Ishikawa (cell line): ENCODE results near the gene TMEM41B.

Experiments
- CEBPB ChIP-seq: IDR thresholded peaks from 2 replicates; pipeline ENCODE4 v1.6.1; 2012
- EGR1 ChIP-seq: IDR thresholded peaks from 2 replicates; pipeline ENCODE4 v1.6.1; 2012
- EP300 ChIP-seq: IDR thresholded peaks from 2 replicates; pipeline ENCODE4 v1.6.1; 2012; ENCODE audit warnings: borderline replicate concordance
- FOXM1 ChIP-seq: IDR thresholded peaks from 2 replicates; pipeline ENCODE4 v1.6.1; 2012; ENCODE audit warnings: low read depth, borderline replicate concordance
- NFIC ChIP-seq: IDR thresholded peaks from 2 replicates; pipeline ENCODE4 v1.6.1; 2012
- RAD21 ChIP-seq: IDR thresholded peaks from 2 replicates; pipeline ENCODE4 v1.6.1; 2012; ENCODE audit warnings: low read depth
- TAF1 ChIP-seq: IDR thresholded peaks from 2 replicates; pipeline ENCODE4 v1.6.1; 2012; ENCODE audit warnings: low read depth, mild to moderate bottlenecking
- TCF12 ChIP-seq: IDR thresholded peaks from 2 replicates; pipeline ENCODE4 v1.6.1; 2012; ENCODE audit warnings: low read depth
- TEAD4 ChIP-seq: IDR thresholded peaks from 2 replicates; pipeline ENCODE4 v1.6.1; 2012
- YY1 ChIP-seq: IDR thresholded peaks from 2 replicates; pipeline ENCODE4 v1.6.1; 2012; ENCODE audit warnings: low read depth
- TF ChIP-seq, protein P1 (sequence below): IDR thresholded peaks from 2 replicates; pipeline ENCODE4 v1.6.1; 2012

DNA sequence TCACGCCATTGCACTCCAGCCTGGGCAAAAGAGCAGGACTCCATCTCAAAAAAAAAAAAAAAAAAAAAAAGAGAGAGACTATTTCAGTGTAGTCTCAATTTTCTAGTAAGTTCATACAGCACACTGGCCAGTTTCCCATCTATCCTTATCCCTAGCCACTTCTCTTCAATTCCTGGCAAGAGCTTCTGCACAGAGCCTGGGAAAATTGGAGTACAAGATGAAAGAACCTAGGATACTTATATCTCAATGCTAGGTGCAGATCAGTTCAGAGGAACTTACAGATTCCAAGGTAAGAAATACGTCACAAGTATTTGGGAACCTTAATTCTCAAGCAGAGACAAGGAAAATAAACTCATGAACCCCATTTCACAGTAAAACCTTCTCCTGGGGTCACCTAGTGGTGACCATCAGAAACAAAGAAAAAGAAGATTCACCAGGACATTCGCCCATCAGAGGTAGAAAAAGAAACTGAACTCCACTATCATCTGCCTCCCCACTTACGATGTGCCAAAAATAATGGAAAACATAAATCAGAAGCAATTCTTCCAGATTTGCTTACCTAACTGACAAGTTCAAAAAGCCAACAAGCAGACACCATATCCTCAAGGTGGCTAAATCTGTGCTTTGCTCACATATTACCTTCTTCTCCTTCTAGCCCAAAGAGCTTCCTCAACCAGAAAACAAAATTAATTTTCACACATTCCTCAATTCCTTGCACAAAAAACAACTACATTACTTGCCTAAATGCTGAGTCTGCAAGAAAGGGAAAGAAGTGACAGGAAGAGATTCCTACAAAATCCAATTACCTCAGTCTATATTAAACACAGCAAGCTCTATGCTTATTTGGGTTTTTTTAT, 54.2 kb downstream of the TMEM41B start:
- no peak for TF ChIP-seq NFIC
- TF ChIP-seq EGR1, result no peak
- TF ChIP-seq YY1, result no peak
- TF ChIP-seq EP300, result no peak
- TF ChIP-seq TAF1, result no peak
- TF ChIP-seq, protein P1, sequence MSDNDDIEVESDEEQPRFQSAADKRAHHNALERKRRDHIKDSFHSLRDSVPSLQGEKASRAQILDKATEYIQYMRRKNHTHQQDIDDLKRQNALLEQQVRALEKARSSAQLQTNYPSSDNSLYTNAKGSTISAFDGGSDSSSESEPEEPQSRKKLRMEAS, result no peak
- TF ChIP-seq RAD21, result peak; percentile 8; the same call in 1 of the 2 replicates
- TF ChIP-seq TCF12, result no peak
- no peak for TF ChIP-seq TEAD4
- TF ChIP-seq FOXM1, result no peak
- no peak for TF ChIP-seq CEBPB
